Measurements from ENCODE around the gene LAMA3. TPM values are rescaled to one million over a fixed set of nuclear protein-coding genes. Genes with fewer than 3 reads are reported as not detected.
A peak's percentile ranks its signal among the peaks of the same experiment; 100 is the strongest.

LAMA3 gene
- total RNA-seq, 1 donor from 2014 or later: 2.8 TPM

- DNase-seq (ENCODE audit: low read depth): no peak
Measured at GRCh38 chr18:23814991-23815614, 125.8 kb downstream of the LAMA3 start.

GRCh38 chr18:23816021-23816420 is 126.8 kb downstream of the LAMA3 start:
- DNase-seq (ENCODE audit: low read depth): no peak

- no peak for DNase-seq (ENCODE audit: low read depth)
Measured at GRCh38 chr18:23816740-23817139, 127.5 kb downstream of the LAMA3 start.

- no peak for DNase-seq (ENCODE audit: low read depth)
Measured at GRCh38 chr18:23819001-23819400, 129.7 kb downstream of the LAMA3 start.

- no peak for DNase-seq (ENCODE audit: low read depth)
Measured at GRCh38 chr18:23822590-23823385, 133.5 kb downstream of the LAMA3 start.

- peak; percentile 14 for DNase-seq (ENCODE audit: low read depth)
Measured at GRCh38 chr18:23824240-23824639, 135.0 kb downstream of the LAMA3 start.

- no peak for DNase-seq (ENCODE audit: low read depth)
Measured at GRCh38 chr18:23824669-23825068, 135.4 kb downstream of the LAMA3 start.

- no peak for DNase-seq (ENCODE audit: low read depth)
Measured at GRCh38 chr18:23825496-23825895, 136.2 kb downstream of the LAMA3 start.

- peak; percentile 86 for DNase-seq (ENCODE audit: low read depth)
Measured at GRCh38 chr18:23825978-23826405, 136.7 kb downstream of the LAMA3 start.

GRCh38 chr18:23826850-23827620 is 137.8 kb downstream of the LAMA3 start:
- peak; percentile 19 for DNase-seq (ENCODE audit: low read depth)

GRCh38 chr18:23827681-23828080 is 138.4 kb downstream of the LAMA3 start:
- DNase-seq (ENCODE audit: low read depth): no peak

- peak; percentile 30 for DNase-seq (ENCODE audit: low read depth)
Measured at GRCh38 chr18:23828426-23828825, 139.2 kb downstream of the LAMA3 start.

GRCh38 chr18:23832911-23833310 is 143.7 kb downstream of the LAMA3 start:
- DNase-seq (ENCODE audit: low read depth): no peak

GRCh38 chr18:23833714-23834113 is 144.5 kb downstream of the LAMA3 start:
- peak; percentile 75 for DNase-seq (ENCODE audit: low read depth)

- DNase-seq (ENCODE audit: low read depth): peak; percentile 61
Measured at GRCh38 chr18:23835091-23835490, 145.8 kb downstream of the LAMA3 start.

GRCh38 chr18:23835506-23835905 is 146.3 kb downstream of the LAMA3 start:
- peak; percentile 36 for DNase-seq (ENCODE audit: low read depth)

GRCh38 chr18:23837591-23837990 is 148.3 kb downstream of the LAMA3 start:
- DNase-seq (ENCODE audit: low read depth): peak; percentile 51

- DNase-seq (ENCODE audit: low read depth): peak; percentile 28
Measured at GRCh38 chr18:23838233-23838632, 149.0 kb downstream of the LAMA3 start.

GRCh38 chr18:23838801-23839366 is 149.6 kb downstream of the LAMA3 start:
- DNase-seq (ENCODE audit: low read depth): peak; percentile 29

- no peak for DNase-seq (ENCODE audit: low read depth)
Measured at GRCh38 chr18:23842305-23842704, 153.1 kb downstream of the LAMA3 start.

GRCh38 chr18:23844991-23845680 is 155.9 kb downstream of the LAMA3 start:
- DNase-seq (ENCODE audit: low read depth): peak; percentile 75
